CD14-positive monocyte (primary cell): Measurements from ENCODE around the gene FOXO4. TPM values are rescaled to one million over a fixed set of nuclear protein-coding genes. Genes with fewer than 3 reads are reported as not detected.

ENCODE experiments used
- DNase-seq, 3 donors: peaks; one replicate each; pipeline ENCODE4 v3.0.0-alpha.2; 2011 to 2022
- H2AFZ ChIP-seq: 2 replicates; pipeline ENCODE4 v1.6.0; 2012; ENCODE audit warnings: mild to moderate bottlenecking, low read depth, low read length, inconsistent platforms; ENCODE audit not compliant: insufficient read depth, poor library complexity, severe bottlenecking
- H3K27ac ChIP-seq, 2 donors: 1 replicate in 1 of 2; 2 replicates in 1 of 2; pipeline ENCODE4 v1.5.1; 2012 to 2013; ENCODE audit warnings: low read length in 2 of 2, control low read depth in 1 of 2, inconsistent platforms in 1 of 2, low read depth in 1 of 2, mild to moderate bottlenecking in 1 of 2
- H3K27me3 ChIP-seq, 2 donors: one replicate each; pipeline versions ENCODE4 v1.6.0 to v1.6.1; 2011 to 2013; ENCODE audit warnings: low read length in 2 of 2; ENCODE audit not compliant: control insufficient read depth in 2 of 2, insufficient read depth in 2 of 2
- H3K36me3 ChIP-seq, 2 donors: replicated peaks in 1 of 2; 1 replicate in 1 of 2; 2 replicates in 1 of 2; pipeline versions ENCODE4 v1.5.1 to v1.6.1; 2012 to 2013; ENCODE audit warnings: low read length in 2 of 2, control low read depth in 1 of 2, inconsistent platforms in 1 of 2, mild to moderate bottlenecking in 1 of 2; ENCODE audit not compliant: insufficient read depth in 2 of 2, control insufficient read depth in 1 of 2
- H3K4me1 ChIP-seq, 2 donors: 1 replicate in 1 of 2; 2 replicates in 1 of 2; pipeline versions ENCODE4 v1.5.1 to v1.6.1; 2012 to 2013; ENCODE audit warnings: low read length in 2 of 2, control low read depth in 1 of 2, inconsistent platforms in 1 of 2, mild to moderate bottlenecking in 1 of 2, moderate library complexity in 1 of 2; ENCODE audit not compliant: insufficient read depth in 2 of 2, control insufficient read depth in 1 of 2
- H3K4me2 ChIP-seq: replicated peaks from 2 replicates; pipeline ENCODE3; 2012; ENCODE audit warnings: low read length, moderate library complexity, mild to moderate bottlenecking; ENCODE audit not compliant: poor library complexity, severe bottlenecking; ENCODE audit errors: extremely low read depth
- H3K4me3 ChIP-seq, 3 experiments: fragments of 200-600 bp in 1 of 3; sonication (generic) in 1 of 3; replicated peaks in 1 of 3; 1 replicate in 2 of 3; 2 replicates in 1 of 3; pipeline ENCODE4 v1.5.1; 2011 to 2013; ENCODE audit warnings: low read length in 3 of 3, mild to moderate bottlenecking in 3 of 3, control low read depth in 2 of 3, low read depth in 2 of 3, inconsistent platforms in 1 of 3, moderate library complexity in 1 of 3
- H3K79me2 ChIP-seq: 2 replicates; pipeline ENCODE4 v1.6.0; 2012; ENCODE audit warnings: mild to moderate bottlenecking, control low read depth, inconsistent platforms, low read length, moderate library complexity; ENCODE audit not compliant: insufficient read depth
- H3K9ac ChIP-seq: 2 replicates; pipeline ENCODE4 v1.6.0; 2017; ENCODE audit warnings: low read length, mild to moderate bottlenecking; ENCODE audit not compliant: insufficient read depth, poor library complexity, severe bottlenecking
- H3K9me3 ChIP-seq, 2 donors: replicated peaks in 1 of 2; 1 replicate in 1 of 2; 2 replicates in 1 of 2; pipeline versions ENCODE4 v1.5.1 to v1.6.1; 2012 to 2013; ENCODE audit warnings: low read length in 2 of 2, control low read depth in 1 of 2; ENCODE audit not compliant: control insufficient read depth in 1 of 2, insufficient read depth in 1 of 2
- H4K20me1 ChIP-seq: 2 replicates; pipeline ENCODE4 v1.6.0; 2012; ENCODE audit warnings: mild to moderate bottlenecking, low read length, control low read depth, moderate library complexity; ENCODE audit not compliant: insufficient read depth
- H3K27ac Mint-ChIP-seq, 7 donors: one replicate each; pipeline ENCODE4 v1.8.0; 2020; ENCODE audit warnings: mild to moderate bottlenecking in 7 of 7, mixed read lengths in 7 of 7, moderate library complexity in 6 of 7, inconsistent platforms in 2 of 7
- H3K27me3 Mint-ChIP-seq, 3 donors: one replicate each; pipeline ENCODE4 v1.8.0; 2021 to 2022; ENCODE audit warnings: low read depth in 3 of 3, mild to moderate bottlenecking in 3 of 3, mixed read lengths in 3 of 3, moderate library complexity in 3 of 3, inconsistent platforms in 1 of 3
- H3K36me3 Mint-ChIP-seq, 2 donors: one replicate each; pipeline ENCODE4 v1.8.0; 2020; ENCODE audit warnings: mixed read lengths in 2 of 2, inconsistent platforms in 1 of 2, mild to moderate bottlenecking in 1 of 2
- H3K4me1 Mint-ChIP-seq: one replicate; pipeline ENCODE4 v1.8.0; 2020; ENCODE audit warnings: mild to moderate bottlenecking, mixed read lengths
- H3K4me3 Mint-ChIP-seq, 2 donors: one replicate each; pipeline ENCODE4 v1.8.0; 2020; ENCODE audit warnings: mild to moderate bottlenecking in 2 of 2, mixed read lengths in 2 of 2, moderate library complexity in 1 of 2
- H3K9me3 Mint-ChIP-seq, 7 donors: one replicate each; pipeline ENCODE4 v1.8.0; 2020 to 2022; ENCODE audit warnings: mixed read lengths in 7 of 7, mild to moderate bottlenecking in 6 of 7, moderate library complexity in 6 of 7, inconsistent platforms in 2 of 7
- CTCF ChIP-seq: fragments of 200-600 bp; IDR thresholded peaks from one replicate; pipeline ENCODE4 v1.8.0; 2022; ENCODE audit warnings: antibody characterized with exemption, mild to moderate bottlenecking
- WGBS: methylation state at CpG from one replicate; pipeline ENCODE4 v1.1.5; 2013; ENCODE audit warnings: missing lambda C conversion rate; ENCODE audit not compliant: insufficient coverage; 5-methylcytosine and 5-hydroxymethylcytosine counted together
- intact Hi-C, 2 donors: fragments of 100-400 bp; cut with micrococcal nuclease; formaldehyde crosslinking; loops; one replicate each; pipeline versions ENCODE4 v1.15.0 to v1.15.1; 2023
- polyA plus RNA-seq, 3 donors: library from polyadenylated mRNA; depleted of rRNA in 1 of 3; unstranded in 2 of 3; stranded (reverse) in 1 of 3; fragments of 300-500 nt in 2 of 3; fragments of >200 nt in 1 of 3; fragmentation: Illumina TruSeq in 2 of 3; gene quantifications; 1 replicate in 2 of 3; 2 replicates in 1 of 3; pipeline ENCODE4 v1.2.3, GENCODE V29; 2012 to 2021

Gene FOXO4
- polyA plus RNA-seq, 3 donors, result 1.4 to 9.2 (median 1.5) TPM

- Histone ChIP-seq H3K4me2 (no peak overlapping the region), H3K9ac (no peak overlapping the region), H2AFZ (no peak overlapping the region), H3K27me3 (no peaks in the 10 kb centered on the region), H3K4me3 (no peak overlapping the region), H3K4me1 (peaks cover 35 to 41% of the 10 kb centered on the region in 2 donors), H3K36me3 (peaks cover 14 to 32% of the 10 kb centered on the region in 2 donors), H3K9me3 (no peaks in the 10 kb centered on the region), H3K79me2 (peaks cover 18% of the 10 kb centered on the region), H3K27ac (no peak overlapping the region), H4K20me1 (no peaks in the 10 kb centered on the region)
- H3K27ac Mint-ChIP-seq, result no peak overlapping the region
- H3K4me3 Mint-ChIP-seq, result no peak overlapping the region
- no peak for TF ChIP-seq CTCF
- peaks cover 0 to 2% (median 0%) of the 10 kb centered on the region in 3 donors for H3K27me3 Mint-ChIP-seq
- intact Hi-C loops, result no loop called here
- H3K4me1 Mint-ChIP-seq, result peaks cover 41% of the 10 kb centered on the region
- DNase-seq, result no peak
- H3K9me3 Mint-ChIP-seq, result no peaks in the 10 kb centered on the region
- H3K36me3 Mint-ChIP-seq, result peaks cover 20 to 24% of the 10 kb centered on the region in 2 donors
These were observed 35.5 kb upstream of the FOXO4 start for GRCh38 chrX:71060127-71060526.

GRCh38 chrX:71067089-71067488, 28.6 kb upstream of the FOXO4 start:
- peaks cover 0 to 6% (median 5%) of the 10 kb centered on the region in 7 donors for H3K9me3 Mint-ChIP-seq
- peaks cover 9 to 14% of the 10 kb centered on the region in 2 donors for H3K36me3 Mint-ChIP-seq
- Histone ChIP-seq H3K27me3 (no peaks in the 10 kb centered on the region), H3K4me1 (peaks cover 13% of the 10 kb centered on the region in 2 donors), H3K27ac (peak overlapping the region; percentile 81 to 91), H3K4me2 (peak overlapping the region; percentile 77), H3K9me3 (no peaks in the 10 kb centered on the region), H4K20me1 (no peaks in the 10 kb centered on the region), H2AFZ (peak overlapping the region; percentile 78), H3K4me3 (peak overlapping the region; percentile 71 to 85 (median 85)), H3K79me2 (peaks cover 38% of the 10 kb centered on the region), H3K9ac (peak overlapping the region; percentile 81), H3K36me3 (peaks cover 2 to 10% of the 10 kb centered on the region in 2 donors)
- WGBS, result 50% methylated on average over 1 of the region's 2 CpGs
- H3K4me1 Mint-ChIP-seq, result peaks cover 17% of the 10 kb centered on the region
- H3K27me3 Mint-ChIP-seq, result peaks cover 0 to 7% (median 0%) of the 10 kb centered on the region in 3 donors
- H3K27ac Mint-ChIP-seq, result peak overlapping the region in 5 of 7 donors; percentile 90 to 98 (median 97)
- TF ChIP-seq CTCF, result no peak
- DNase-seq, result no peak
- intact Hi-C loops, result no loop called here
- peak overlapping the region; percentile 92 to 97 for H3K4me3 Mint-ChIP-seq
